ENCODE results near the gene HK3.
"Not testable (repeated sequence)": the region's sequence is repeated elsewhere in the genome, so short reads cannot be mapped to it uniquely, and the experiment has no call there.

HK3 gene

GRCh38 chr5:176881021-176881749, 18.0 kb downstream of the HK3 start:
- DNase-seq: no peak

GRCh38 chr5:176880366-176881020, 18.7 kb downstream of the HK3 start:
- no peak for DNase-seq

DNA sequence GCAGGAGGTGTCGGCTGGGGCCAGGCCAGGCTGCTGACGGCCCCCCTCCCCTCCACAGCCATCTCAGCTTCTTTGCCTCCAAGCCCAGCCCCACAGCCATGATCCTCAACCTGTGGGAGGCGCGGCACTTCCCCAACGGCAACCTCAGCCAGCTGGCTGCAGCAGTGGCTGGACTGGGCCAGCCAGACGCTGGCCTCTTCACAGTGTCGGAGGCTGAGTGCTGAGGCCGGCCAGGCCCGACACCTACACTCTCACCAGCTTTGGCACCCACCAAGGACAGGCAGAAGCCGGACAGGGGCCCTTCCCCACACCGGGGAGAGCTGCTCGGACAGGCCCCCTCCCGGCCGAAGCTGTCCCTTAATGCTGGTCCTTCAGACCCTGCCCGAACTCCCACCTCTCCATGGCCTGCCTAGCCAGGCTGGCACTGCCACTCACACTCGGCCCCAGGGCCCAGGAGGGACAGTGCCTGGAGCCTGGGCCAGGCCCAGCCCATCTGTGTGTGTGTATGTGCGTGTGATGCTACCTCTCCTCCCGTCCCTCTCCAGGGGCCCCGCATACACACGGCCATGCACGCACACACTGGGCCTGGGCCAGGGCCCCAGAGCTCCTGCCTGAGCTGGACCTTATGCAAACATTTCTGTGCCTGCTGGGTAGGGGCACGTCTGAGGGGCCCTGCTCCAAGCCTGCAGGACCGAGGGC, 19.3 kb downstream of the HK3 start:
- DNase-seq: no peak

- DNase-seq: no peak
These were observed 20.1 kb downstream of the HK3 start for GRCh38 chr5:176878906-176879662.

GRCh38 chr5:176878463-176878862, 20.7 kb downstream of the HK3 start:
- DNase-seq: no peak

DNA sequence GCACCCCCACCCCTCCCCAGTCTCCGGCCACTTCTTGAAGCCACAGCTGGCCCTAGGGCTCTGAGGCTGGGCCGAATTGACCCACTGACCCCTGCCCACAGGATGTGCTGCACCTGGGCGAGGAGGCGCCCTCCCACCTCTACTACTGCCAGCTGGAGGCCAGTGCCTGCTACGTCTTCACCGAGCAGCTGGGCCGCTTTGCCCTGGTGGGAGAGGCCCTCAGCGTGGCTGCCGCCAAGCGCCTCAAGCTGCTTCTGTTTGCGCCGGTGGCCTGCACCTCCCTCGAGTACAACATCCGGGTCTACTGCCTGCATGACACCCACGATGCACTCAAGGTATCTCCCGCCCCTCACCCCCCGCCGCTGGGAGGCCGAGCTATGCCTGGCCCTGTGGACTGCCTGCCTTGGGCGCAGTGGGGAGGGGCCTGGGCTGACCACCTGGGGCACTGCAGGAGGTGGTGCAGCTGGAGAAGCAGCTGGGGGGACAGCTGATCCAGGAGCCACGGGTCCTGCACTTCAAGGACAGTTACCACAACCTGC, 21.3 kb downstream of the HK3 start:
- no peak for DNase-seq

- no peak for DNase-seq
These were observed 22.4 kb downstream of the HK3 start for GRCh38 chr5:176876506-176877431.

DNA sequence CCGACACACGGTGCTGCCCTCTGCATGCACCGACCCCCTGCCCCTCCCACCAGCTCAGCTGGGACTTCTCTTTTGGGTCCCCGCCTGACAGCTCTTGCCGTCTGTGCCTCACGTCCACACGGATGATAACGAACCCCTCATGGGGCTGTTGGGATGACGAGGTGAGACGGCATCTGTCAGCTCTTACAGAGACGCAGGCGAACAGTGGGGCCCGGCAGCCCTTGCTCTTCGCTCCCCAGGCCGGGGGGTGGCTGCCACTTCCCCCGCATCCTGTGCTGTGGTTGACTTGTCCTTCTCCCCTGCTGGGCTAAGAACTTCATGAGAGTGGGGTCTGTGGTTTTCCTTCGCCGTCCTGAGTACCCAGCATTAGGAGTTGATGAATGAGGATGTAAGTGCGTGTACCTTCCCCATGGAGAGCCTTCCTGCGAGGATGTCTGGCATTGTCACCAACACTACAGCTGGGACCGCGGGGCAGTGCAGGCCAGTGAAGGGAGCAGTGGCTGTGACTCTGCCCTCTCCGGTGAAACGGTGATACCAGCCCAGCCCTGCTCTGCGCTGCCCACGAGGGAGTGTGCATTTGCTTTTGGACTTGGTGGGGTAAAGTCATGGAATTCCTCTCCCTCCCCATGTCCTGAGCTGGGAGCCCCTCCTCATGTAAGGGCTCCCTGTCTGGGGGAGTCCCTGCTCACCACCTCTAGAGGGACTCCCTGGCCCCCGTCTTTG, 23.2 kb downstream of the HK3 start:
- DNase-seq: peak; percentile 27

- no peak for DNase-seq
These were observed 24.1 kb downstream of the HK3 start for GRCh38 chr5:176875014-176875550.

- DNase-seq: no peak
These were observed 24.9 kb downstream of the HK3 start for GRCh38 chr5:176874198-176874780.

GRCh38 chr5:176873541-176874172, 25.5 kb downstream of the HK3 start:
- no peak for DNase-seq

DNA sequence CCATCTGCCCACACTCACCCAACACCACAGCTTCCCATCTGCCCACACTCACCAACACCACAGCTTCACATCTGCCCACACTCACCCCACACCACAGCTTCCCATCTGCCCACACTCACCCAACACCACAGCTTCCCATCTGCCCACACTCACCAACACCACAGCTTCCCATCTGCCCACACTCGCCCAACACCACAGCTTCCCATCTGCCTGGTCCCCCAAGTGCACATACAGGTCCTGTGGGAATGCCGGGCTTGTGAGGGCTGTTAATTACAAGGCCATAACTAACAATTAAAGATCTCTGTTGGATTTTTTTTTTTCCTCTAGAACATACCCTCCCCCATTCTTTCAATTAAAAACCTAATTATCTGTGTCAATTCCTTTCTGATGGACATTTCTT, 26.1 kb downstream of the HK3 start:
- not testable (repeated sequence) for DNase-seq

DNA sequence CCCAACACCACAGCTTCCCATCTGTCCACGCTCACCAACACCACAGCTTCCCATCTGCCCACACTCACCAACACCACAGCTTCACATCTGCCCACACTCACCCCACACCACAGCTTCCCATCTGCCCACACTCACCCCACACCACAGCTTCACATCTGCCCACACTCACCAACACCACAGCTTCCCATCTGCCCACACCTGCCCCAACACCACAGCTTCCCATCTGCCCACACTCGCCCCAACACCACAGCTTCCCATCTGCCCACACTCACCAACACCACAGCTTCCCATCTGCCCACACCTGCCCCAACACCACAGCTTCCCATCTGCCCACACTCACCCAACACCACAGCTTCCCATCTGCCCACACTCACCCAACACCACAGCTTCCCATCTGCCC, 26.6 kb downstream of the HK3 start:
- not testable (repeated sequence) for DNase-seq

DNA sequence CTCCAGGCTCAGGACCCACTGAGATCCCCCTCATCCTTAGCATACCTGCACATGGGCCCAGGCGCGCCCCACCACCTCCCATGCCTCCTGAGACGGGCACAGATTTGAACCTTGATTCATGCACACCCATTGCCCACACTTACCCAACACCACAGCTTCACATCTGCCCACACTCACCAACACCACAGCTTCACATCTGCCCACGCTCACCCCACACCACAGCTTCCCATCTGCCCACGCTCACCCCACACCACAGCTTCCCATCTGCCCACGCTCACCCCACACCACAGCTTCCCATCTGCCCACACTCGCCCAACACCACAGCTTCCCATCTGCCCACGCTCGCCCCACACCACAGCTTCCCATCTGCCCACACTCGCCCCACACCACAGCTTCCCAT, 28.5 kb downstream of the HK3 start:
- not testable (repeated sequence) for DNase-seq

- peak; percentile 46 for DNase-seq
These were observed 29.0 kb downstream of the HK3 start for GRCh38 chr5:176870110-176870591.

DNA sequence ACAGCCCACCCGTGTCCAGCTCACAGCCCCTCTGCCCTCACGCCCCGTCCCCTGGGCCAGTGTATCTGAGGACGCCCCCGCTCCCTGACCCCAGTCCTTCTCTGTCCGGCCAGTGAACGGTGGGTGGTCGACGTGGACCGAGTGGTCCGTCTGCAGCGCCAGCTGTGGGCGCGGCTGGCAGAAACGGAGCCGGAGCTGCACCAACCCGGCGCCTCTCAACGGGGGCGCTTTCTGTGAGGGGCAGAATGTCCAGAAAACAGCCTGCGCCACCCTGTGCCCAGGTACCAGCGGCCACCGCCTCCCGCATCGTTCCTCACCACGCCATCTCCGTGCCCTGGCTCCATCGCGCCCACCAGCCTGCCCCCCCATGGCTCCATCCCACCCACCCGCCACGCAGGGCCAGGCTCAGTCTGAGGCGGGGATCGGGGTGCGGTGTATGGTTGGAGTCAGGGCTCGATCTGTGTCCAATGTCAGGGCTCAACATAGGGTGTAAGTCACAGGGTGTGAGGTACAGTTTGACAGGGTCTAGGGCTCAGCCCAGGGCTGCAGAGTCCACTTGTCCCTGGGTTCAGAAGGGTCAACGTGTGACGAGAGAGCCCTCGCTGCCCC, 29.5 kb downstream of the HK3 start:
- DNase-seq: no peak

- no peak for DNase-seq
These were observed 30.4 kb downstream of the HK3 start for GRCh38 chr5:176868731-176869130.

DNA sequence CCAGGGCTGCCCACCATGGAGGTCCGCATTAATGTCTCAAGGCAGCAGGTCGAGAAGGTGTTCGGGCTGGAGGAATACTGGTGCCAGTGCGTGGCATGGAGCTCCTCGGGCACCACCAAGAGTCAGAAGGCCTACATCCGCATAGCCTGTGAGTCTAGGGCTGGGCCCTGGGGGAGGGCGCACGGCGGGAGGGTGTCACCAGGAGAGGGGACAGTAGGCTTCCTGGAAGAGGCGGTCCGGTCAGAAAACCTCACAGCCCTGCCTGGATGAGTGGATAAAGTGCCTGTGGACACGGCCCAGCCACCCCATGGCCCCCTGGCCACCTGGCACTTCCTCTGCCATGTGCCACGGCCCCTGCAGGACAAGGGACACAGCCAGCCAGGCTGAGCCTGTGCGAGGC, 31.0 kb downstream of the HK3 start:
- DNase-seq: no peak

DNA sequence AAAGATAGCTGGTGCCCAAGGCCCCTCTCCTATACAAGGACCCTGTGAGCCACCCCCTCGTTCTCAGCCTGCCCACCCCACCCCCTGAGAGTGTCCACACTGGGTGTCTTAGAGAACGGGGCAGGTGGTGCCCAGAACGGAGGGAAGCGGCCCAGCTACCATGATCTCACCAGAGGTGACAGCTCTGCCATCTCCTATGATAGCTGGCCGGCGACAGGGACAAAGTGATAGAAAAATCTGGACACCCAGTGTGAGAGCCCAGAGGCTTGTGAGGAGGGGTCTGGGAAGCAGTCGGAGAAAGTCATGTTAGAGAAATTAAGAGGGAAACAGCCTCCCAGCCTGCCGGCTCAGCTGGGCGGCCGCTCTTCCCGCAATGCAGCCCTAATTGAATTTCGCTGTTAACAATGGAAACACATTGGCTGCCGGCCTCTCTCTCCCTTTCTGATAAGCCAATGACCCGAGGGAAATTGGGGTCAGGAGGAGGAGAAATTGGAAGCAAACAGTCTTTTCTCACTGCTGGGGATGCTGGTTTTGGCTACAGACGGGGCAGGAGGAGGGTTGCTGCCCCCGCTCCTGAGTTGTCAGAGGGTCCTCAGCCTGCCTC, 32.3 kb downstream of the HK3 start:
- peak; percentile 15 for DNase-seq
